HG03045 (cell line): ENCODE results near the gene TRAF4.
"Not testable (repeated sequence)": the region's sequence is repeated elsewhere in the genome, so short reads cannot be mapped to it uniquely, and the experiment has no call there.

Experiments
- ATAC-seq: cut with Tn5 transposase; IDR thresholded peaks from one replicate; pipeline ENCODE4 v1.9.1; 2021; ENCODE audit warnings: mild to moderate bottlenecking, moderate library complexity; ENCODE audit not compliant: unreplicated experiment

Gene TRAF4

DNA sequence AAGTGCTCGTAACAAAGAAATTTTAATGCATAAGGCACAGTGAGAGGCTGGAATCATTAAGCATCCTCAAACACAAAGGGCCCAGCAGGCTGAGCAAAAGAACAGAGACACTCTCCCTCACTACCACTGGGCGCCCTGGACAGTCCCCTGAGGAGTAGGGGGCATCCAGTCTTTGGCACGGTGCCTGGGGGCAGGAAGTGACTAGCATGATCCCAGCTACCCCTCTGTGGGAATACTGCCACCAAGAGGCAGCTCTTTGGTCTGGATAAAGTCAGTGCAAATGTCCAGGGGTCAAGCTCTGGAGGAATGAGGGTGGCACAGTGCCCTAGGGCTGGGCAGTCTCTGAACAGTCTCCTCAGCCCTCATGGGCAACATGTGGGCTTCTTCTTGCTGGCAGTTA is 29.5 kb upstream of the TRAF4 start:
- ATAC-seq: no peak

DNA sequence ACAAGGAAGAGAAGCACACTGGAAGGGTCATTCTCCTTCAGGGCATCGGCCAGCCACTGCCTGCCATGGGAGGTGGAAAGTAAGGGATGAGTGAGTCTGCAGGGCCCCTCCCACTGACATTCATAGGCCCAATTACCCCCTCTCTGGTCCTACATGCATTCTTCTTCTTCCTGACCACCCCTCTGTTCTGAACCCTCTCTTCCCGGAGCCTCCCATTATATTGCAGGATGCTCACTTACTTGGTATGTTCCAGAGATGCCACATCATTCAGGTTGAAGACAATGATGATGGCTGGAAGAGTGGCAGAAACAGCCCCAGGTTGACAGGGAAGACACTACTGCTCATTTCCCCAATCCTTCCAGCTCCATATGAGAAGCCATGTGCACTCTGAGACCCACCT is 28.6 kb upstream of the TRAF4 start:
- ATAC-seq: no peak

DNA sequence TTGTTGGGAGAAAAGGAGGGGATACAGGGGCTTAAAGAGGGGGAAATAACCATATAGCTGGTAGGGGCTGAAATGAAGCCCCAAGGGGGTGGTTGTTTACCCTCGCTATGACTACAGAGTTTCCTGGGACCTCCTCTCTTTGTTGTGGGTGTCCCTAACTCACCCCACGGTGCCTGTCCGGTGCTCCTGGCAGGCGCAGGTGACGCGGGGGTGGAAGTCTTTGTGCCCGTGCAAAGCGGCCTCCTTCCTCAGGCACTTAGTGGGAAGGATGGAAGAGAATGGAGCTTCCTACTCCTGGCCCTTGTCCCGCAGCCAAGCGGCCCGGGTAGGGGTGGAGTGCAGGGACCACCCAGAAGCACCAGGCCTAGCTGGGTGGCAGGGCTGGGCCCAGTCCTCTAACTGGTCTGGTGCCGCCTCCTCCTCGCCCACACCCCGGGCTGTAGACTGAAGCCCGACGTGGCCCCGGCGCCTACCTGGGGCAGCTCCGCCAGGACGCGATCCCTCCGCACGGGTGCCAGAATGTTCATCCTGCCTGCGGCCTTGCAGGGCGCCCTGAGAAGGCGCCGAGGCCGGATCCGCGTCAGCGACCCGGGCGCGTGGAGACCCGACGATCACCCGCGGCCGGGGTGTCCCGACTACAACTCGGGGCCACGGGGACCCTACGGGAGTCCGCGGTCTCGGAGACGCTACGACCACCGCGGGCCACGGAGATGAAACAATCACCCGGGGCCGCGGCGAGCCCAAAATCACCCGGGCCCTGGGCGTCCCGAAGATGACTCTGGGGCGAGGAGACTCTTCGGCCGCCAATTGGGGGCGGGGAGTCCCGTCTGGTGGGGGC is 26.9 kb upstream of the TRAF4 start:
- no peak for ATAC-seq

DNA sequence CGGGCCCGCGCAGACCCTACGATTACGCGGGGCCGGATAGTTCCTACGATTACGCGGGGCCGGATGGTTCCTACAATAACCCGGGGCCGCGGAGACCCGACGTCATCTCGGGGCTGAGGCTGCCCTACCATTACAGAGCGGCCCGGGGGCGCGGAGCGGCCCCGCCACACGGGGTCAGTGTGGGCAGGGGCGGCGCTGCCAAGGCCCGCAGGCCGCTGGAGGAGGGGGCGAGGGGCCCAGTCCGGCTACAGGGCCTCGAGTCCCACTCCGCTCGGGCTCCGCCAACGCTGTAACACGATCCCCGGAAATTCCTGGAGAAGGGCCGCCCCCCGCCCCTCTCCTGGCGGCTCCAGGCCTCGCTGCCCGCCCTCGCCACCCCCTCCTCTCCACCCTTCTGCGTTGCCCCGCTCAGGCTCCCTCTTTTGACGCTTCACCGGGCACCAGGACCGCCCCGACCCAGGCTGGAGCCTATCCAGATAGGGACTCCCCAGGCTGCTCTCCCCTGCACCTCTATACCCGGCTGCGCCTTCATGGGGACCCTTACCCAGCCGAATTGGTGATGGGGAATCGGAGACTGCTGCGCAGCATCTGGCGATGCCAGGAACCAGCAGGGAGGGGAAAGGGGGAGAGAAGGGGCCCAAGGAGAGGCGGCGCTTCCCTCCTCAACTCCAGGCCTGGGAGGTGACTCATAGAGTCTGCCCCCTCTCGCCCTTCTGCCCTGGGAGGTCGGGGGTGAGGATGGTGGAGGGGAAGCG is 26.1 kb upstream of the TRAF4 start, which contains the start of gene RAB34:
Gene RAB34 (minus strand): TSS at position 291 of the 755 bp plus-strand sequence. CDS start 602 bp downstream, outside the sequence.
- no peak for ATAC-seq

DNA sequence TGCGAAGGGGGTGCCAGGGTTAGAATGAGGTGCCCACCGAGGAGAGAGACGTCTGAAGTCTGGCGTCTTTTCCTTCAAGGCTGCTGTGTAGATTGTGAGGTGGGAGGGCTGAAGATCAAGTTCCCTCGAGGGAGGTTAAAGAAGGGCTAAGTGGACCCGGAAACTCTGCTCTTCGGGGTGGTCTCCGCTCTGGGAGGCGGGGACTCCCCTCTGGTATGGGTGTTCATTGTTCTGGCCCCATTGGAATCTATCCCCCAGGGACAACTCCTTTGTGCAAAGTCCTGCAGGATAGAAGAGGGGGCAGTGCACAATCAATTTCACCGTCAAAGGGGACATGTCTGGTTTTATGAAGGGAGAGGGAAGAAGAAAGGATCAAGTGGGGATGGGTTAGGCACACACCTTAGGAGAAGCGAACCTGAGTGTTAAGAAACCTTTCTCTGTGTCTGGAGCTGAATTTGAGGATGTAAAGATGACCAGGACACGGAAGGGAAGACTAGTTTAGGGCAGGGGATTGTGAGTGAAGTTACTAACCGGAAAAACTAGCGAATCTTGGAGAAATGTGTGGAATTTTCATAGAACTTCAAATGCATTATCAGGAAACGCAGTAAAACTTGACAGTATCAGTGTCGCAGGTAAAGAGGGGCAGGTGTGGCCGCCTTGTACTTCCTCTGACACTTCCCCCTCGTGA is 25.3 kb upstream of the TRAF4 start:
- no peak for ATAC-seq

DNA sequence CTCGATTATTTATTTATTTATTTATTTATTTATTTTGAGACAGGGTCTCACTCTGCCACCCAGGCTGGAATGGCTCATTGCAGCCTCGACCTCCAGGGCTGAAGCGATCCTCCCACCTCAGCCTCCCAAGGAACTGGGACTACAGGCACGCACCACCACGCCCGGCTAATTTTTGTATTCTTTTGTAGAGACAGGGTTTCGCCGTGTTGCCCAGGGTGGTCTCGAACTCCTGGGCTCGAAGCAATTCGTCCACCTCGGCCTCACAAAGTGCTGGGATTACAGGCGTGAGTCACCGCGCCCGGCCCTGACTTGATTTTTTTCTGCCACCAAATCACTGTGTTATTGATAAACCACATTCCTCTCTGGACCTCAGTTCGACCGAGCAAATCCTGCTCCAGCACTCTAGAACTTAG is 24.8 kb upstream of the TRAF4 start:
- peak; percentile 2 for ATAC-seq

DNA sequence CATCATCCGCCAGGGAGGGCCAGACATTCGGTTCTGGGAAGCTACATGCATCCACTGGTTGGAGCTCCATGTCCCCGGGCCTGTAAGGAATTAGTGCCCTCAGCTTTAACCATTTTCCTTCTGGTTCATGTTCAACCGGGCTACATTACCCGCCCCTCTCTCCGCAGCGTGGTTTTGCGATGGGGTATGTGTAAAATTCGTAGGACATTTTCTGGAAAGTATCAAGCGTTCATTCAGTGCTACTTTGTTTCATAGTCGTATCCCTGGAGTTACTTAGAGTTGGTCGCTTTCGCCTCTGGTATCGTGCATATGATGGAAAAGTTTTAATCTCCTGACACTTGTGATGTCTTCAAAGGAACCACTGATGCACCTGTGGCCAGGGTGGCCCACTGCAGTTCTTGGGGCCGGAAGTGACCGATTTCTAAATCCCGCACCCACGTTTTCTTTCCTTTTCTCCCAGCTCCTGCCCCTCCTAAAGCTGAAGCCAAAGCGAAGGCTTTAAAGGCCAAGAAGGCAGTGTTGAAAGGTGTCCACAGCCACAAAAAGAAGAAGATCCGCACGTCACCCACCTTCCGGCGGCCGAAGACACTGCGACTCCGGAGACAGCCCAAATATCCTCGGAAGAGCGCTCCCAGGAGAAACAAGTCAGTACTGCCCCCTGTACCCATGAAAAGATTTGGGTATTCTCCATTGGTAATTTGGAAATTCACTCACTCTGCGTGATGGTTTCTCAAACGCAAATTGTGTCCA is 23.4 kb upstream of the TRAF4 start:
- no peak for ATAC-seq

DNA sequence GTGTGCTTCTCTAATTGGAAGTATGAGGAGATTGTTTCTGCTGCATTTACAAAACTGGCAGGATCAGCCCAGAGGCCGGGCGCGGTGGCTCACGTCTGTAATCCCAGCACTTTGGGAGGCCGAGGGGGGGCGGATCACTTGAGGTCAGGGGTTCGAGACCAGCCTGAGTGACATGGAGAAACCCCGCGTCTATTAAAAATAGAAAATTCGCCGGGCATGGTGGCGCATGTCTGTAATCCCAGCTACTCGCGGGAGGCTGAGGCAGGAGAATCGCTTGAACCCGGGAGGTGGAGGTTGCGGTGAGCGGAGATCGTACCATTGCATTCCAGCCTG is 22.8 kb upstream of the TRAF4 start:
- ATAC-seq: not testable (repeated sequence)

DNA sequence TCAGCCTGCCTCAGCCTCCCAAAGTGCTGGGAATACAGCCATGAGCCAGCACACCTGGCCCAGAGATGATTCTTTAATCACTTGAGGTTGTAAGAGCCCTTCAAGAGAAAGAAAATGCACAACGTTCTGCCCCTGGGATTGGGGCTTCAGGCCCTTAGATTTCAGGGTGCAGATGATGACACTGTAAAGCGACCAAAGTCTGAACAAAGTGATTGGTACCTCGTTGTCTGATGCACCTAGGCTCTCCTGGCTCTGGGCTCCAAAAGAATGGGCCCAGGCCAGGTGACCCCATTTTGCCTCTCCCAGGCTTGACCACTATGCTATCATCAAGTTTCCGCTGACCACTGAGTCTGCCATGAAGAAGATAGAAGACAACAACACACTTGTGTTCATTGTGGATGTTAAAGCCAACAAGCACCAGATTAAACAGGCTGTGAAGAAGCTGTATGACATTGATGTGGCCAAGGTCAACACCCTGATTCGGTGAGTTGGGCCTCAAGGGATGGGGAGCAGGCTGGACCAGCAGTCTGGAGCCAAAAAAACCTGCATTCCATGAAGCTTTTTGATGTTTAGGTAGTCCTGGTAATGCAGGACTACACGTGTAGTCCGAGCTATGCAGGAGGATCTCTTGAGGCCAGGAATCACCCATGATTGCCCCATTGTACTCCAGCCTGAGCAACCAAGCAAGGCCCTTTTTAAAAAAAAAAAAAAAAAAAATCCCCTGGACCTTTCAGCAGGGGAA is 21.2 kb upstream of the TRAF4 start:
- no peak for ATAC-seq

DNA sequence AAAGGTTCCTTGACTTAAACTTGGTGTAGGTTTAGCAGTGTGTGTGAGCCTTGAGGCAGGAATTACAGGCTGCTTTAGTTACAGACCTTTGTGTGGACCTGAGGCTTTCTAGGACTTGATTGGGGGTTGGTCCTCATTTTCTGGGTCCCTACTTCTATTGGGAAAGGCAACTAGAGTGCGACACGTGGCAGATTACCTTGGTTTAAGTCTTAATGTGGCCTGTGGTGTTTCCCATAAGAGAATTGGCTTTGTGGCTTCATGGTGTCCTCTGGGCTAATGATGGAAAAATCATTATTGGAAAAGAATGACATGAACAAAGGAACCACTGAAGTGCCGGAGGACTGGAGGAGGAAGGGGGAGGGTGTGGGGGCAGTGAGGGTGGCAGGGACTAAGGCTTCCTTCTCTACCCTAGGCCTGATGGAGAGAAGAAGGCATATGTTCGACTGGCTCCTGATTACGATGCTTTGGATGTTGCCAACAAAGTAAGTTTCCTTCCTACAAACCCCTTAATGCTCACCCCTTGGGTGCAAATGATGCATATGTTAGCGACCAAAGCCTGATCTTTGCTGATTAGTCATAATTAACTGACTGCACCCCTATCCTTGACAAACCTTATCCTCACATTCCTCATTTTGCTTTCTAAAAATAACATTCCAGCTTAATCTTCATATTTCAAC is 20.5 kb upstream of the TRAF4 start:
- ATAC-seq: no peak

DNA sequence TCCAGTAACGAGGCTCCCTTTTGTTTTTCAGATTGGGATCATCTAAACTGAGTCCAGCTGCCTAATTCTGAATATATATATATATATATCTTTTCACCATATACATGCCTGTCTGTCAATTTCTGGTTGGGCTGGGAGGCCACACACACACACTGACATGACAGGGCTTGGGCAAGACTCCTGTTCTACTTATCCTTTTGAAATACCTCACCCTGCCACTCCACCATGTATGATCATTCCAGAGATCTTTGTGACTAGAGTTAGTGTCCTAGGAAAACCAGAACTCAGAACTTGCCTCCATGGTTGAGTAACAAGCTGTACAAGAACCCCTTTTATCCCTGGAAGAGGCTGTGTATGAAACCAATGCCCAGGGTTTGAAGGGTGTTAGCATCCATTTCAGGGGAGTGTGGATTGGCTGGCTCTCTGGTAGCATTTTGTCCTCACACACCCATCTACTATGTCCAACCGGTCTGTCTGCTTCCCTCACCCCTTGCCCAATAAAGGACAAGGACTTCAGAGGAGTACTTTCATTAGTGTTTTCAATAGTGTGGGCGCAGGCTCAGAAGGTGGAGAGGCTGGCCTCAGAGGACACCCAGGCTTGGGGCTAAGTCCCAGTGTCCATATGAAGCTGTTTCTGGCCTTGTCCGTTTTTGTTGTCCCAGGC is 19.8 kb upstream of the TRAF4 start:
- not testable (repeated sequence) for ATAC-seq

DNA sequence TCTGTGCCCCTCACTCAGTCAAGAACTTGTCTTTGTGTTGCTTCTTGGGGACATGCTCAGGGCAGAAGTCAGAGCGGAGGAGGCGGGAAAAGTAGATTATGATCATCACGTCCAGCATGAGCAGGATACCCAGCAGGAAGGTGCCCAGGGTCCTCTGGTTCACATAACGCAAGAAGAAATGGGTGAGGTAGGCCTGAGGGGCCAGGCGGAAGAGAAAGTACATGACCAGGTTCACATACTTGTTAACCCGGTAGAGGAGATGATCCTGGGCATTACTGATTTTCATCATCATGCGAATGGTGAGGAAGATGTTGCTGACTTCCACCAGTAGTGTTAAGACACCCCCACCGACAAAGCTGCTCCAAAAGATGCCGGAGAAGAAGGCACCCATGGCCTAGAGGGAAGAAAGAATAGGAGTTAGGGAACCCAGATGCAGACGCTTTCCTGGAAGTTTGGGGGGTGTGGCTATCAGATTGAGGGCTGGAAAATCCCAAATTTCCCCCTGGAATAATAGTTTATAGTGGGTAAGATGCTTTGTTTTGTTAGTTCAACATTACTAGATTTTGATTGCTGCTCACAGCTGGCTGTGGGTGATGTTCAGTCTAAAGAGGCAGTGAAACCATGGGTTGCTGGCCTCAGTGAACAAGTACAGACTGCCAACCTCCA is 19.2 kb upstream of the TRAF4 start:
- no peak for ATAC-seq

DNA sequence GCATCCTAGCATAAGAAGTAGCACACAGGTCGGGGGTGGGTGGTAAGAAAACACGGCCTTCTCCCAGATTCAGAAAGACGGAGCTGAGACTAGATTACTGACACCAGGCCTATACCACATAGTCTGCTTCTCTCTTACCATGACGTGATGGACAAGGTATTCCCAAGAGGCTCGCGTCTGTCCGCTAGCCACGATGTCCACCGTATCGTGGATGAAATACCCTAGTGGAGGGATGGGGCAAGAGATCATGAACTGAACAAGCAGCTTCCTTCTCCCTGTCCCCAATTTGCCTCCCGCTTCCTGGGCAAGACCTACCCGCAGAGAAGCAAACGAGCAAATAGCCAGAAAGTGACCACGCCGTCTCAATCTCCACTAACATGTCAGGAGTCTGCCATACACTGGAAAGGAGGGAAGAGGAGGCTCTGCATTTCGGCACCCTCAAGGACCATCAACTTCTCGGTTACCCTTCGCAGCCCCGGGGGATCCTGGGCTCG is 18.6 kb upstream of the TRAF4 start:
- ATAC-seq: no peak

DNA sequence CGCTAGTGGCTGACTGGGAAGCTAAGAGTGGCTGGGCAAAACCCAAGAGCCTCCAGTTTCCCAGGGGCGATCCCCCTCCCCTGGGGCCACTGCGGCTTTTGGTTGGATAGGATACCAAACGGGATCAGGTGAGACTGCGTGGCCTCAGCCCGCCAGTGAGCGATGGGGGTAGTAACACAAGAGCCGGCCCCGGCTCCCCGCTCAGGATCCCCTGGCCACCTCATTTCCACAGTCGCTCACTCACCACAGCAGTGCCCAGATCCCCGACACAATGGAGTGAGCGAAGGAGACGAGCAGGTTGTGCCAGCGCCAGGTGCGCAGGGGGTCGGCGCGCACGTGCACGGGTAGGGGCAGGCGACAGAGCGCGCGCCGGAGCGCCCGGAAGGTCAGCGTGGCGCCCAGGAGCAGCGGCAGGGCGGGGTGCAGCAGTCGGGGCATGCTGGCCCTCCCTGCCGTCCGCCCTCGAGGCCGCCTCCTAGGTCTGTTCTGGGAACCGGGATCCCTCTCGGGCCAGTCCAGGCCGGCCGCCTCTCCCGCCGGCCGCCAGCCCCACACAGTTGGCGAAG is 18.1 kb upstream of the TRAF4 start:
- ATAC-seq: peak; percentile 4

DNA sequence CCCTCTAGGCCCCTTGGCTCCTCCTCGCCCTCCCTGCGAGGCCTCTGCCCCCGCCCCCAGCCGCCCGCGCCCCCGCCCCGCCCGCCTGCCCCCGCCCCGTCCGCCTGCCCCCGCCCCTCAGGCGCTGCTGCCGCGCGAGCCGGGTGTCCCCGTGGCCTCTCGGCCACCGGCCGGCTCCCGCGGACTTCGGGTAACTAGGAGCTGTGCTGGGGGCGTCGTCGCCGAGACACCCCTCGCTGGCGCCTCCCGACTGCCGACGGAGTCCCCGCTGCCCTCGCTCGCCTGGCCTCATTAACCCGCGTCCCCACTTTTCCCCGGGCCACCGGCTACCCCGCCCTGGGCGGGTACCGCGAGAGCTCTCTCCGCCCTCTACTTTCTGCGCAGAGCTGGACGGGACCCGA is 17.6 kb upstream of the TRAF4 start, which contains the start of gene TLCD1:
Gene TLCD1 (minus strand): TSS at position 8 of the 401 bp plus-strand sequence. CDS start 136 bp downstream, outside the sequence.
- ATAC-seq: peak; percentile 17

DNA sequence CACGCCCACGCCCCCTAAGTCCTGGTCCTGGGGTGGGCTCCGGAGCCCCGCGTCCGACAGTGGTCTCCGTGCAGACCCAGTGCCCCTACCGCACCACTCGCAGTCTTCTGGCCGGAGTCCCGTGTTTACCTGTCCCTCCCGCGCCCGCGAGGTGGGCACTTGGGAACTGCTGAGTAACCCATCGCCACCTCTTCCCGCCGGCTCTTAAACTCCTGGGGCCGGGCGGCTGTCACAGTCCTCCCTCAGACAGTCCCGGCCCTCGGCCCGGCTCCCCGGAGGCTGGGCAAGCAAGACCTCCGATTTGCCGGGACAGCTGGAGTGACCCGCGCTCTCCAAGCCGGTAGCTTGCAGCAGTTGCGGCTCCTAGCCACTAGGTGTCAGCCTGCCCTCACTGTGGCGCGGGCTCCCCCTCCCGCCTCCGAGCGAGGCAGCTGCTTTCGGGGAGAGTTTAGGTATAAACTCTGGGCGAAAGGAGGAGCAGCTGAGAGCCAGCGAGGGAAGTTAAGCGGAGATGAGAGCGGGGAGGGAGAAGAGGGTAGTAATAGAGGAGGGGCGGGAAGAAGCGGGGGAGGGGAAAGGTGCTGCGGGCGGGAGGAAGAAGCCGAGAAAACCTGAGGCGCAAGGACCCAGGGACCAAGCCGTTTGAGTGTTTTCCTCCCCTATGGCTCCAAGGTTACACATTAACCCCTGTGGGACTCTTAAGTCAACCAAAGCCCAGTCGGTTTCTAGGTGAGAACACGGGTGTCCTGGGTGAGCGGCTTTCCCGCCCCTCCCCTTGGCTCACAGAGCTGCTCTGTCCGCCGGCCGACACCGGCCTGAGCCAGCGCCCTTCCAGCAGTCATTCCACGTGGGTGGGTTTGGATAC is 17.0 kb upstream of the TRAF4 start:
- ATAC-seq: peak; percentile 31
